ENCODE results near the gene MOGAT1.

MOGAT1 gene

GRCh38 chr2:222671259-222672067 lies at the start of gene MOGAT1:
Gene MOGAT1, plus strand, starts transcription at chr2:222671658. Its CDS starts 128 bp downstream, at chr2:222671786.
- DNase-seq = peak; percentile 30

GRCh38 chr2:222621893-222622292 lies 49.6 kb upstream of the MOGAT1 start:
- DNase-seq = no peak

- DNase-seq = no peak
Observed at GRCh38 chr2:222622910-222623309, 48.5 kb upstream of the MOGAT1 start.

- no peak for DNase-seq
Observed at GRCh38 chr2:222623756-222624309, 47.6 kb upstream of the MOGAT1 start.

- DNase-seq = no peak
Observed at GRCh38 chr2:222627764-222628163, 43.7 kb upstream of the MOGAT1 start.

- no peak for DNase-seq
Observed at GRCh38 chr2:222635295-222635694, 36.2 kb upstream of the MOGAT1 start.

GRCh38 chr2:222637067-222637466 lies 34.4 kb upstream of the MOGAT1 start:
- no peak for DNase-seq

GRCh38 chr2:222641336-222641735 lies 30.1 kb upstream of the MOGAT1 start:
- no peak for DNase-seq

- no peak for DNase-seq
Observed at GRCh38 chr2:222643134-222643533, 28.3 kb upstream of the MOGAT1 start.

- no peak for DNase-seq
Observed at GRCh38 chr2:222646008-222646407, 25.4 kb upstream of the MOGAT1 start.

- no peak for DNase-seq
Observed at GRCh38 chr2:222649801-222650200, 21.7 kb upstream of the MOGAT1 start.

GRCh38 chr2:222651718-222652418 lies 19.6 kb upstream of the MOGAT1 start:
- DNase-seq = no peak

GRCh38 chr2:222652491-222653255 lies 18.8 kb upstream of the MOGAT1 start:
- no peak for DNase-seq

GRCh38 chr2:222653280-222653679 lies 18.2 kb upstream of the MOGAT1 start:
- DNase-seq = no peak

- DNase-seq = peak; percentile 95
Observed at GRCh38 chr2:222655787-222656525, 15.5 kb upstream of the MOGAT1 start, which contains the start of gene FARSB. Gene FARSB, minus strand, starts transcription at chr2:222656092. Its CDS starts 19 bp downstream, at chr2:222656073.

GRCh38 chr2:222656526-222657446 lies 14.7 kb upstream of the MOGAT1 start:
- no peak for DNase-seq

- no peak for DNase-seq
Observed at GRCh38 chr2:222663479-222663878, 8.0 kb upstream of the MOGAT1 start.

GRCh38 chr2:222668494-222669154 lies 2.8 kb upstream of the MOGAT1 start:
- DNase-seq = no peak

- no peak for DNase-seq
Observed at GRCh38 chr2:222669353-222669752, 2.1 kb upstream of the MOGAT1 start.
